ENCODE measurements around the gene FOXP1. TPM values are rescaled to one million over a fixed set of nuclear protein-coding genes. Genes with fewer than 3 reads are reported as not detected.

FOXP1 gene
- total RNA-seq, 1 experiment from 2014 or later = 2.9 TPM

GRCh38 chr3:71402911-71403310, 180.6 kb downstream of the FOXP1 start:
- Histone ChIP-seq H3K27ac (ENCODE audit: low read length) (no peak overlapping the region), H3K36me3 (ENCODE audit: control insufficient read depth, insufficient read depth, low read length) (no peaks in the 10 kb centered on the region), H3K9me3 (ENCODE audit: control insufficient read depth, insufficient read depth, low read depth, low read length) (no peaks in the 10 kb centered on the region), H3K4me1 (ENCODE audit: control insufficient read depth, insufficient read depth, low read length) (no peaks in the 10 kb centered on the region), H3K27me3 (ENCODE audit: control insufficient read depth, insufficient read depth, low read length) (no peaks in the 10 kb centered on the region; the same call in 1 of the 2 replicates), H3K4me3 (ENCODE audit: low read depth in 2 of 2, low read length in 2 of 2) (no peak overlapping the region)
- BruUV-seq (replicated peaks) = no TSS peak
- in situ Hi-C loops (cut with HindIII; ENCODE audit: low pct_unique_long_range_greater_than_20kb, low sequenced_read_pairs) = no loop called here
- intact Hi-C loops (cut with micrococcal nuclease; ENCODE audit: unreplicated experiment) = no loop called here
- CTCF ChIA-PET = no interaction called here
- DNase-seq (ENCODE audit: low read depth, low spot score) (no peak), ATAC-seq (no peak)
- POLR2A ChIA-PET = no interaction called here
- TF ChIP-seq TCF7L2 (IDR thresholded peaks at IDR 0.05; ENCODE audit: low read depth, low read length) (no peak), REST (IDR thresholded peaks at IDR 0.05; ENCODE audit: insufficient read depth in 1 of 2, low read depth in 2 of 2, low read length in 1 of 2) (no peak), SIN3A (IDR thresholded peaks at IDR 0.05; ENCODE audit: borderline replicate concordance, insufficient read depth, low read depth, low read length) (no peak), POLR2AphosphoS5 (IDR thresholded peaks at IDR 0.05; ENCODE audit: low read depth, low read length) (no peak)
- TF ChIP-seq, protein P1, sequence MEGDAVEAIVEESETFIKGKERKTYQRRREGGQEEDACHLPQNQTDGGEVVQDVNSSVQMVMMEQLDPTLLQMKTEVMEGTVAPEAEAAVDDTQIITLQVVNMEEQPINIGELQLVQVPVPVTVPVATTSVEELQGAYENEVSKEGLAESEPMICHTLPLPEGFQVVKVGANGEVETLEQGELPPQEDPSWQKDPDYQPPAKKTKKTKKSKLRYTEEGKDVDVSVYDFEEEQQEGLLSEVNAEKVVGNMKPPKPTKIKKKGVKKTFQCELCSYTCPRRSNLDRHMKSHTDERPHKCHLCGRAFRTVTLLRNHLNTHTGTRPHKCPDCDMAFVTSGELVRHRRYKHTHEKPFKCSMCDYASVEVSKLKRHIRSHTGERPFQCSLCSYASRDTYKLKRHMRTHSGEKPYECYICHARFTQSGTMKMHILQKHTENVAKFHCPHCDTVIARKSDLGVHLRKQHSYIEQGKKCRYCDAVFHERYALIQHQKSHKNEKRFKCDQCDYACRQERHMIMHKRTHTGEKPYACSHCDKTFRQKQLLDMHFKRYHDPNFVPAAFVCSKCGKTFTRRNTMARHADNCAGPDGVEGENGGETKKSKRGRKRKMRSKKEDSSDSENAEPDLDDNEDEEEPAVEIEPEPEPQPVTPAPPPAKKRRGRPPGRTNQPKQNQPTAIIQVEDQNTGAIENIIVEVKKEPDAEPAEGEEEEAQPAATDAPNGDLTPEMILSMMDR (IDR thresholded peaks at IDR 0.05) = no peak

DNA sequence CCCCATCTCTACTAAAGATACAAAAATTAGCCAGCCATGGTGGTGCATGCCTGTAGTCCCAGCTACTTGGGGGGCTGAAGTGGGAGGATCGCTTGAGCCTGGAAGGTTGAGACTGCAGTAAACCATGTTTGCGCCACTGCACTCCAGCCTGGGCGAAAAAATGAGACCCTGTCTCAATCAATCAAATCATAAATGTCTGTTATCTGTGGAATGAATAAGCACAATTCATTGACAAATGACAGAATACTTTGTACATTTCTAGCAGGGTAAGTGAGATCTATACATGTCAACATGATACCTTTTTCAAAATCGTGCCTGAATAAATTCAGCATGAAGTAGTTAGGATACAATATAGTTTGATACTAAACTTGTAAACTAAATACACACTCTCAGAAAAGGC, 181.2 kb downstream of the FOXP1 start:
- no peak for ATAC-seq
- no peaks in the 10 kb centered on the region for H3K36me3 ChIP-seq (ENCODE audit: control insufficient read depth, insufficient read depth, low read length)
- H3K4me3 ChIP-seq (ENCODE audit: low read depth in 2 of 2, low read length in 2 of 2) = no peak overlapping the region
- POLR2A ChIA-PET = no interaction called here
- TF ChIP-seq, protein P1 (IDR thresholded peaks at IDR 0.05) = no peak
- TF ChIP-seq SIN3A (IDR thresholded peaks at IDR 0.05; ENCODE audit: borderline replicate concordance, insufficient read depth, low read depth, low read length) (no peak), POLR2AphosphoS5 (IDR thresholded peaks at IDR 0.05; ENCODE audit: low read depth, low read length) (no peak), REST (IDR thresholded peaks at IDR 0.05; ENCODE audit: insufficient read depth in 1 of 2, low read depth in 2 of 2, low read length in 1 of 2) (no peak), TCF7L2 (IDR thresholded peaks at IDR 0.05; ENCODE audit: low read depth, low read length) (no peak)
- CTCF ChIA-PET = no interaction called here
- in situ Hi-C loops (cut with HindIII; ENCODE audit: low pct_unique_long_range_greater_than_20kb, low sequenced_read_pairs) (no loop called here), intact Hi-C loops (cut with micrococcal nuclease; ENCODE audit: unreplicated experiment) (no loop called here)
- no peaks in the 10 kb centered on the region for H3K4me1 ChIP-seq (ENCODE audit: control insufficient read depth, insufficient read depth, low read length)
- H3K9me3 ChIP-seq (ENCODE audit: control insufficient read depth, insufficient read depth, low read depth, low read length) = no peaks in the 10 kb centered on the region
- DNase-seq (ENCODE audit: low read depth, low spot score) = no peak
- BruUV-seq (replicated peaks) = no TSS peak
- no peaks in the 10 kb centered on the region; the same call in 1 of the 2 replicates for H3K27me3 ChIP-seq (ENCODE audit: control insufficient read depth, insufficient read depth, low read length)
- H3K27ac ChIP-seq (ENCODE audit: low read length) = no peak overlapping the region

Measured in Panc1 (cell line).